HepG2 (cell line): ENCODE data around the gene PLCXD3. TPM values are rescaled to one million over a fixed set of nuclear protein-coding genes. Genes with fewer than 3 reads are reported as not detected.

ENCODE experiments used
- ATAC-seq: fragments of 200-7000 bp; cut with Tn5 transposase; 3 replicates; pipeline ENCODE4 v1.9.1; 2020; ENCODE audit warnings: mild to moderate bottlenecking, moderate library complexity
- BruUV-seq: library from RNA; stranded (reverse); fragments of 400-500 nt; replicated peaks from 2 replicates; lab custom pipeline; 2021; lab: Mats Ljungman, UMichigan
- CTCF ChIA-PET: fragments of 300-600 bp; formaldehyde crosslinking; extraction: SDS; loops from one replicate; lab custom pipeline; 2021; ENCODE audit warnings: low total read pairs, inconsistent platforms, low intra/inter-chr PET ratio; lab: Yijun Ruan, JAX
- POLR2A ChIA-PET: fragments of 350-600 bp; sonication (Branson Sonifier 250); formaldehyde crosslinking; loops from one replicate; lab custom pipeline; 2020; ENCODE audit warnings: antibody characterized with exemption, inconsistent platforms; lab: Yijun Ruan, JAX
- DNase-seq: peaks from one replicate; pipeline ENCODE4 v3.0.0-alpha.2; 2015; ENCODE audit warnings: low spot score
- FAIRE-seq: peaks from 3 replicates; lab custom pipeline; 2011; peaks lifted over from hg19 to GRCh38; lab: Jason Lieb, UNC
- H2AFZ ChIP-seq: one replicate; pipeline ENCODE4 v1.6.1; 2011; ENCODE audit warnings: low read length, inconsistent platforms
- H3K27ac ChIP-seq: fragments of 300-600 bp; 3 replicates; pipeline ENCODE4 v1.8.0; 2011; ENCODE audit warnings: mixed run types, mild to moderate bottlenecking, mixed read lengths, low read length, inconsistent platforms; ENCODE audit not compliant: insufficient read depth; ENCODE audit errors: extremely low read length
- H3K27me3 ChIP-seq, 2 experiments: fragments of 200-600 bp in 1 of 2; 2 replicates in 1 of 2; 3 replicates in 1 of 2; pipeline versions ENCODE4 v1.6.0 to v1.8.0; 2011; ENCODE audit warnings: low read length in 2 of 2, mild to moderate bottlenecking in 2 of 2, moderate library complexity in 2 of 2, inconsistent platforms in 1 of 2; ENCODE audit not compliant: insufficient read depth in 2 of 2, control insufficient read depth in 1 of 2
- H3K36me3 ChIP-seq, 2 experiments: fragments of 200-600 bp in 1 of 2; replicated peaks in 1 of 2; 2 replicates in 1 of 2; 3 replicates in 1 of 2; pipeline versions ENCODE4 v1.5.1 to v1.8.0; 2011; ENCODE audit warnings: low read length in 2 of 2, inconsistent platforms in 1 of 2; ENCODE audit not compliant: insufficient read depth in 2 of 2, control insufficient read depth in 1 of 2
- H3K4me1 ChIP-seq: 2 replicates; pipeline ENCODE4 v1.5.1; 2012; ENCODE audit warnings: low read length, inconsistent platforms; ENCODE audit not compliant: insufficient read depth
- H3K4me2 ChIP-seq: 2 replicates; pipeline ENCODE4 v1.6.0; 2011; ENCODE audit warnings: low read depth, low read length, inconsistent platforms
- H3K4me3 ChIP-seq, 3 experiments: fragments of 200-600 bp in 1 of 3; sonication (generic), shearing (Covaris generic) in 1 of 3; replicated peaks in 1 of 3; 2 replicates each; pipeline ENCODE4 v1.5.1; 2011 to 2016; ENCODE audit warnings: low read length in 3 of 3, inconsistent platforms in 2 of 3, low read depth in 2 of 3, mild to moderate bottlenecking in 2 of 3, control low read depth in 1 of 3, mixed read lengths in 1 of 3; ENCODE audit not compliant: insufficient read depth in 1 of 3
- H3K79me2 ChIP-seq: one replicate; pipeline ENCODE4 v1.6.1; 2011; ENCODE audit warnings: low read length, inconsistent platforms; ENCODE audit not compliant: insufficient read depth
- H3K9ac ChIP-seq: 2 replicates; pipeline ENCODE4 v1.6.0; 2011; ENCODE audit warnings: mild to moderate bottlenecking, low read depth, low read length, inconsistent platforms; ENCODE audit not compliant: insufficient read depth
- H3K9me3 ChIP-seq: 2 replicates; pipeline ENCODE4 v1.5.1; 2012; ENCODE audit warnings: mild to moderate bottlenecking, low read length
- H4K20me1 ChIP-seq: 2 replicates; pipeline ENCODE4 v1.6.0; 2011; ENCODE audit warnings: inconsistent platforms, mild to moderate bottlenecking, low read length, moderate library complexity; ENCODE audit not compliant: insufficient read depth
- DZIP1 ChIP-seq: sonication (generic); formaldehyde crosslinking; IDR thresholded peaks from 2 replicates; pipeline ENCODE4 v1.5.0; 2020; ENCODE audit warnings: mild to moderate bottlenecking, missing genetic modification reagents
- KDM6A ChIP-seq: IDR thresholded peaks from 2 replicates; pipeline ENCODE4 v1.6.1; 2016; ENCODE audit warnings: low read depth
- MYNN ChIP-seq: sonication (generic); formaldehyde crosslinking; IDR thresholded peaks from 2 replicates; pipeline ENCODE4 v1.4.0; 2020; ENCODE audit warnings: mild to moderate bottlenecking, low read depth, missing genetic modification reagents
- RFX1 ChIP-seq: fragments of 450-650 bp; IDR thresholded peaks from 2 replicates; pipeline ENCODE4 v1.6.1; 2017
- ZC3H13 ChIP-seq: sonication (generic); formaldehyde crosslinking; IDR thresholded peaks from 2 replicates; pipeline ENCODE4 v1.8.1; 2023; ENCODE audit warnings: mild to moderate bottlenecking, missing genetic modification reagents, moderate library complexity
- WGBS: methylation state at CpG from one replicate; pipeline ENCODE4 v1.1.6; 2017; ENCODE audit warnings: low lambda C conversion rate; 5-methylcytosine and 5-hydroxymethylcytosine counted together
- in situ Hi-C: cut with HindIII; loops from 2 replicates; pipeline ENCODE4 v1.10.0; 2017; ENCODE audit warnings: low pct_unique_long_range_greater_than_20kb; ENCODE audit not compliant: extremely low pct_ligation_motif_present
- intact Hi-C: fragments of 100-400 bp; cut with micrococcal nuclease; formaldehyde crosslinking; loops from one replicate; pipeline ENCODE4 v1.10.0; 2022; ENCODE audit not compliant: unreplicated experiment
- polyA plus RNA-seq, 8 experiments: library from polyadenylated mRNA; depleted of rRNA in 3 of 8; stranded (reverse) in 7 of 8; unstranded in 1 of 8; fragments of >200 nt; fragmentation: Illumina TruSeq in 4 of 8; extraction: Trizol in 4 of 8; gene quantifications; 2 replicates each; pipeline versions ENCODE4 v1.2.1 to v1.2.3, GENCODE V29; 2011 to 2016; ENCODE audit warnings: low read depth in 4 of 8, missing spikeins in 1 of 8, mixed read lengths in 1 of 8; ENCODE audit not compliant: insufficient read depth in 1 of 8
- total RNA-seq, 5 experiments: library from RNA; depleted of rRNA; stranded (reverse); fragments of >200 nt; fragmentation: Illumina TruSeq; extraction: Trizol; gene quantifications; 2 replicates each; pipeline ENCODE4 v1.2.3, GENCODE V29; 2016; ENCODE audit warnings: low read depth in 1 of 5

The PLCXD3 gene
- total and polyA plus RNA-seq, 2 of the 13 experiments (the other 11 are each of a cell fraction or from before 2014, with no cell fraction given) = not detected

- TF ChIP-seq MYNN (CRISPR knock-in tag) = no peak
- TF ChIP-seq, all 625 proteins: peak for 0
These were observed 50.8 kb downstream of the PLCXD3 start (continued) for GRCh38 chr5:41459557-41459956.

GRCh38 chr5:41457094-41457493 is 53.3 kb downstream of the PLCXD3 start:
- CTCF ChIA-PET = no interaction called here
- FAIRE-seq = no peak

More at GRCh38 chr5:41457094-41457493, 53.3 kb downstream of the PLCXD3 start:
- WGBS = 11% methylated on average over 2 of the region's 2 CpGs
- no peak for TF ChIP-seq ZC3H13 (CRISPR knock-in tag)
- no peak for TF ChIP-seq RFX1
- no peak for TF ChIP-seq KDM6A (CRISPR knock-in tag)
- TF ChIP-seq DZIP1 (CRISPR knock-in tag) = no peak
- Histone ChIP-seq H3K79me2 (no peaks in the 10 kb centered on the region), H3K4me2 (no peak overlapping the region), H3K36me3 (no peaks in the 10 kb centered on the region), H3K27me3 (no peaks in the 10 kb centered on the region), H3K4me1 (no peaks in the 10 kb centered on the region), H4K20me1 (no peaks in the 10 kb centered on the region), H2AFZ (no peak overlapping the region), H3K4me3 (no peak overlapping the region), H3K9me3 (no peaks in the 10 kb centered on the region), H3K27ac (no peak overlapping the region), H3K9ac (no peak overlapping the region)
- DNase-seq (no peak), ATAC-seq (no peak)
- POLR2A ChIA-PET = no interaction called here
- intact Hi-C loops = no loop called here
- in situ Hi-C loops = no loop called here
- BruUV-seq = no TSS peak
